Measurements from ENCODE around the gene NAP1L4. TPM values are rescaled to one million over a fixed set of nuclear protein-coding genes. Genes with fewer than 3 reads are reported as not detected.

Gene NAP1L4
- total and polyA plus RNA-seq, 2 of the 8 experiments (the other 6 are each of a cell fraction or from before 2014, with no cell fraction given): 75.8 to 194 TPM

GRCh38 chr11:2916114-2916891, 75.8 kb downstream of the NAP1L4 start (continued):
- TF ChIP-seq CTCF (IDR thresholded peaks at IDR 0.05; ENCODE audit: control extremely low read depth in 1 of 3, insufficient read depth in 1 of 3, low read depth in 1 of 3, low read length in 3 of 3) (no peak), EZH2 (IDR thresholded peaks at IDR 0.05; ENCODE audit: low read depth, low read length, severe bottlenecking) (no peak), JUN (IDR thresholded peaks at IDR 0.05; ENCODE audit: low read depth, low read length) (no peak), GABPA (IDR thresholded peaks at IDR 0.05; ENCODE audit: borderline replicate concordance, insufficient read depth, low read length) (no peak), POLR2AphosphoS5 (IDR thresholded peaks at IDR 0.05; ENCODE audit: low read depth, low read length) (no peak), EGR1 (IDR thresholded peaks at IDR 0.05; ENCODE audit: borderline replicate concordance, low read depth, low read length) (no peak), SRF (IDR thresholded peaks at IDR 0.05; ENCODE audit: low read depth, low read length) (no peak), PHF8 (conservative IDR thresholded peaks at IDR 0.05; ENCODE audit: low read depth, low read length) (no peak)

Measured in H1 (cell line).